ENCODE measurements around the gene ZHX3.
"Not testable (repeated sequence)": the region's sequence is repeated elsewhere in the genome, so short reads cannot be mapped to it uniquely, and the experiment has no call there.

ZHX3 gene

GRCh38 chr20:41132388-41132775 is 185.1 kb downstream of the ZHX3 start:
- H3K4me1 ChIP-seq (ENCODE audit: control insufficient read depth, insufficient read depth, low read length); H3K4me3 ChIP-seq (ENCODE audit: low read length in 2 of 2); H3K27me3 ChIP-seq (ENCODE audit: control insufficient read depth in 1 of 2, insufficient read depth in 2 of 2, low read length in 2 of 2); H3K9ac ChIP-seq (ENCODE audit: low read length in 2 of 2); H3K36me3 ChIP-seq (ENCODE audit: control insufficient read depth in 2 of 2, insufficient read depth in 2 of 2, low read length in 2 of 2); H3K27ac ChIP-seq (ENCODE audit: low read length); H3K9me3 ChIP-seq (ENCODE audit: control insufficient read depth in 2 of 2, low read length in 2 of 2): not testable (repeated sequence)

GRCh38 chr20:41131594-41132387 is 185.7 kb downstream of the ZHX3 start:
- Histone ChIP-seq H3K36me3 (ENCODE audit: control insufficient read depth in 2 of 2, insufficient read depth in 2 of 2, low read length in 2 of 2) (no peaks in the 10 kb centered on the region), H3K4me1 (ENCODE audit: control insufficient read depth, insufficient read depth, low read length) (peaks cover 8% of the 10 kb centered on the region), H3K27ac (ENCODE audit: low read length) (no peak overlapping the region), H3K27me3 (ENCODE audit: control insufficient read depth in 1 of 2, insufficient read depth in 2 of 2, low read length in 2 of 2) (no peaks in the 10 kb centered on the region), H3K9me3 (ENCODE audit: control insufficient read depth in 2 of 2, low read length in 2 of 2) (no peaks in the 10 kb centered on the region), H3K9ac (ENCODE audit: low read length in 2 of 2) (no peak overlapping the region), H3K4me3 (ENCODE audit: low read length in 2 of 2) (no peak overlapping the region)
